ENCODE data around the gene ZBTB20. TPM values are rescaled to one million over a fixed set of nuclear protein-coding genes. Genes with fewer than 3 reads are reported as not detected.

Gene ZBTB20
- total RNA-seq, 1 donor from 2014 or later = 27.5 TPM

DNA sequence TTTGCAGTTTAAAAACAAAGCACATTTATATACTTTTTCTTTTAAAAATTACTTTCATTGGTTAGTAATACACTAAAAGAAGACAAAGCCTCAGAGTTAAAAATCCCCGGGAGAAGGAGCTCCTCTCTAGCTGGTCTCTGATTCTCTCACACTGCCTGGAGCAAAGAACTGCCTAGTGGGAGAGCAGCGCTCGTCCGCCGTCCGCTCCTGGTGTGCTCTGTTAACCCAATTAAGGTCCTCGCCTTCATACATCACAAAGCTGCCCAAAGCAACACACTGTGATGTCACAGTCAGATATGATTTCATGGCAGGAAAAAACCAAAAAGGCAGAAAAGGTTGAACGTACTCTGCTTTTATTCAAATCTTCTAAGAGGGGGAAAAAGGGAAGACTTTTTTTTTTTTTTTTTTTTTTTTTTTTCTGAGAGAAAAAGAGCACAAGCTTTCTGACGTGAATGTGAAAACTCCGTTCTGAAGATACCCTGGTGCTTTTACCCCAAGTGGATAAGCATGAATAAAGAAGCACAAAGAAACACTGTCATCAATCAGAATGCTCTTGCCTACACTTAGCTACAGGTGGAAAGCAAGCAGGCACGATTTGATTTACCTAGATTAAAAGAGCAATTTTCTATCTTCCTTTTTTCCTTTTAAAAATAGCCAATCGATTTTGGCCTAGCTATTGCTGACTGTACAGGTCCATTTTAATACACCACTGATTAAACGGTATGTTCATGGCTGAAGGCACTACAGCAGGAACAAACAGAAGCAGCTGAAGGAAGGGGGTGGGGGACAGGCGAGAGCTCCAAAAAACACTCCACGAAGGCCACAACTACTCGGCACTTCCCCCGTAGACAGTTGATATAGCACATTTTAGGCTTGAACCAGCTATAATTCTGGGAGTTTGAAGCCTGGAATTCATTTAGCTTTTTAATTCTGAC is 738.1 kb downstream of the ZBTB20 start:
- peaks cover 9% of the 10 kb centered on the region for H3K27me3 Mint-ChIP-seq (ENCODE audit: unreplicated experiment)
- peaks cover 3% of the 10 kb centered on the region for H3K9me3 Mint-ChIP-seq (ENCODE audit: unreplicated experiment)
- peak overlapping the region; percentile 48 for H3K27ac Mint-ChIP-seq (ENCODE audit: unreplicated experiment)
- peaks cover 28% of the 10 kb centered on the region for H3K4me1 Mint-ChIP-seq (ENCODE audit: low read depth, unreplicated experiment)
- peak; percentile 36 for DNase-seq
- TF ChIP-seq, protein P1, sequence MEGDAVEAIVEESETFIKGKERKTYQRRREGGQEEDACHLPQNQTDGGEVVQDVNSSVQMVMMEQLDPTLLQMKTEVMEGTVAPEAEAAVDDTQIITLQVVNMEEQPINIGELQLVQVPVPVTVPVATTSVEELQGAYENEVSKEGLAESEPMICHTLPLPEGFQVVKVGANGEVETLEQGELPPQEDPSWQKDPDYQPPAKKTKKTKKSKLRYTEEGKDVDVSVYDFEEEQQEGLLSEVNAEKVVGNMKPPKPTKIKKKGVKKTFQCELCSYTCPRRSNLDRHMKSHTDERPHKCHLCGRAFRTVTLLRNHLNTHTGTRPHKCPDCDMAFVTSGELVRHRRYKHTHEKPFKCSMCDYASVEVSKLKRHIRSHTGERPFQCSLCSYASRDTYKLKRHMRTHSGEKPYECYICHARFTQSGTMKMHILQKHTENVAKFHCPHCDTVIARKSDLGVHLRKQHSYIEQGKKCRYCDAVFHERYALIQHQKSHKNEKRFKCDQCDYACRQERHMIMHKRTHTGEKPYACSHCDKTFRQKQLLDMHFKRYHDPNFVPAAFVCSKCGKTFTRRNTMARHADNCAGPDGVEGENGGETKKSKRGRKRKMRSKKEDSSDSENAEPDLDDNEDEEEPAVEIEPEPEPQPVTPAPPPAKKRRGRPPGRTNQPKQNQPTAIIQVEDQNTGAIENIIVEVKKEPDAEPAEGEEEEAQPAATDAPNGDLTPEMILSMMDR (IDR thresholded peaks at IDR 0.05; ENCODE audit: partially characterized antibody, unreplicated experiment) = no peak
- H3K36me3 Mint-ChIP-seq (ENCODE audit: unreplicated experiment) = no peaks in the 10 kb centered on the region
- peak overlapping the region; percentile 77 for H3K4me3 Mint-ChIP-seq (ENCODE audit: unreplicated experiment)

DNA sequence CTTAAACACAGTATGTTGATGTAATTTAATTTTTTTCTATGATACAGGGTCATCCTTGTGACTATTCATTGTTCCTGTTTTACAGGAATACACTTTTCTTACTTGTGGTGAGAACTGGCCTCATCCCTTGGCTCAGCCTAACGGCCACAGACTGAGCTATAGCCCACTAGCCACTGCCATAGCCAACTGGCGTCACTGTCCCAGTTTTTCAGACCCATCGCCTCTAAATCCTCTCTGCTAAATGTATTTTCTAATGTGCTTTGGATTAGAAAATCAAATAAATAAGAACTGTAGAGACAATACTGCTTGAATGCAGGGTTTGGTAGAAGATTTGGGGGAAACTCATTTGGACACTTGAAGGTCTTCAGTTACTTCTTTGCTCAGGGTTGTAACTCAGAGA is 740.2 kb downstream of the ZBTB20 start:
- DNase-seq = no peak
- H3K36me3 Mint-ChIP-seq (ENCODE audit: unreplicated experiment) = no peaks in the 10 kb centered on the region
- no peak overlapping the region for H3K27ac Mint-ChIP-seq (ENCODE audit: unreplicated experiment)
- peaks cover 9% of the 10 kb centered on the region for H3K27me3 Mint-ChIP-seq (ENCODE audit: unreplicated experiment)
- TF ChIP-seq, protein P1 (IDR thresholded peaks at IDR 0.05; ENCODE audit: partially characterized antibody, unreplicated experiment) = no peak
- peaks cover 3% of the 10 kb centered on the region for H3K9me3 Mint-ChIP-seq (ENCODE audit: unreplicated experiment)
- H3K4me3 Mint-ChIP-seq (ENCODE audit: unreplicated experiment) = no peak overlapping the region
- H3K4me1 Mint-ChIP-seq (ENCODE audit: low read depth, unreplicated experiment) = peaks cover 28% of the 10 kb centered on the region

DNA sequence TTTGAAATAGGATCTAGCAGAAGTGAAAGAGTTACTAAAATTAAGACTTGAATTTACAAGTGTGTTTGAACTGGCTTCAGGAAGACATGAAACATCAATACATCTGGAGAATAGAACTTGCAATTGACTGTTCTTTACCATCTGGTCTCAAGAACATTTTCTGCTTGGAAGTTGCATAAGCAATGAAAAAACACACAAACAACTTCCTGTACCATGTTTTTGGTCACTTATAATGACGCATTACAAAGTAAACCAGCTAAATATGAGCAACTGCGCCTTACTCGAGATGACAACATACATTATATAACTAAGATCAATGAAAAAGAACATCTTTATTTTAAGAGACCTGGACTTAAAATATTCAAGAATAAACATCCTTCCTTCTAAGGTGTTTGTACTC is 740.8 kb downstream of the ZBTB20 start:
- peaks cover 9% of the 10 kb centered on the region for H3K27me3 Mint-ChIP-seq (ENCODE audit: unreplicated experiment)
- peaks cover 29% of the 10 kb centered on the region for H3K4me1 Mint-ChIP-seq (ENCODE audit: low read depth, unreplicated experiment)
- no peak overlapping the region for H3K4me3 Mint-ChIP-seq (ENCODE audit: unreplicated experiment)
- TF ChIP-seq, protein P1 (IDR thresholded peaks at IDR 0.05; ENCODE audit: partially characterized antibody, unreplicated experiment) = no peak
- no peak overlapping the region for H3K27ac Mint-ChIP-seq (ENCODE audit: unreplicated experiment)
- H3K36me3 Mint-ChIP-seq (ENCODE audit: unreplicated experiment) = no peaks in the 10 kb centered on the region
- peaks cover 3% of the 10 kb centered on the region for H3K9me3 Mint-ChIP-seq (ENCODE audit: unreplicated experiment)
- no peak for DNase-seq

DNA sequence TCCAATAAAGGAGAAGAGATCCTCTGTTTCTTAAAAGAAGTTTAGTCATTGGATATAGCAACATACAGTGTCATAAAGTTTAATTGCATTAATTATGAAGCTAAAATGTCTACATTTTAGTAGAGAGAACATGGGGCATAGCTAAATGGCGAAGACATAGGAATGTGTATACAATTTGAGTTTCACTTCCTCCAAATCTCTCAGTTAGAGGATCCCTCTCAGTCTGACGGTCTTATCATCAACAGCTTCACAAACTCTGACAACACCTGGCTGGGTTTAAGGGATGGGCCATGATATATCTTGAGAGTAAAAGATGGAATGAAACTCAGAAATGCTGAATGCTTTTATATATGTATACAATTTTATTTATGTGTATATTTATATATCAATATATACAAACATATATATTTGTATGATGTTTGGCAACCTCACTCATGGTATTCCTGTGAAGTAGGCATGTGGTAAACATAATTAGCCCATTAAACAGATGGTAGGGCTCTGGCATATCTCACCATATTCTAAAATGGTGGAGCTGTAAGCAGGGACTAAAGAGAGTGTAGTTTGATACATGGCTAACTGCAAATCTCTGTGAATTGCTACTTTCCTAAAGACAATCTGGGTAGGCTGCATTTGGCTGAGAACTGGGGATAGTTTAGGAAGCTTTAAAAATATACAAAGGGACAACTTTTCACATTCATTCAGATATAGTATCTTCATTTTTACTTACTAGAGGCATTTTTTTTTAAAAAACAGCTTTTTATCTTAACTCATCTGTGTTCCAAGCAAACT is 741.7 kb downstream of the ZBTB20 start:
- no peak overlapping the region for H3K27ac Mint-ChIP-seq (ENCODE audit: unreplicated experiment)
- no peak overlapping the region for H3K4me3 Mint-ChIP-seq (ENCODE audit: unreplicated experiment)
- TF ChIP-seq, protein P1 (IDR thresholded peaks at IDR 0.05; ENCODE audit: partially characterized antibody, unreplicated experiment) = no peak
- no peak for DNase-seq
- no peaks in the 10 kb centered on the region for H3K36me3 Mint-ChIP-seq (ENCODE audit: unreplicated experiment)
- H3K4me1 Mint-ChIP-seq (ENCODE audit: low read depth, unreplicated experiment) = peaks cover 27% of the 10 kb centered on the region
- H3K27me3 Mint-ChIP-seq (ENCODE audit: unreplicated experiment) = peaks cover 4% of the 10 kb centered on the region
- no peaks in the 10 kb centered on the region for H3K9me3 Mint-ChIP-seq (ENCODE audit: unreplicated experiment)
